Right kidney (tissue), 1 donor: ENCODE results near the gene SPEG.

Source experiments
- DNase-seq: peaks from one replicate; pipeline ENCODE4 v3.0.0-alpha.2; 2016

SPEG gene

GRCh38 chr2:219443016-219443696 lies 8.5 kb downstream of the SPEG start:
- DNase-seq, result no peak

- no peak for DNase-seq
Observed at GRCh38 chr2:219443697-219444023, 9.0 kb downstream of the SPEG start.

- no peak for DNase-seq
Observed at GRCh38 chr2:219444566-219445091, 10.0 kb downstream of the SPEG start.

GRCh38 chr2:219445220-219445640 lies 10.6 kb downstream of the SPEG start:
- no peak for DNase-seq

GRCh38 chr2:219446101-219446504 lies 11.5 kb downstream of the SPEG start:
- no peak for DNase-seq

- DNase-seq, result no peak
Observed at GRCh38 chr2:219446689-219447088, 12.0 kb downstream of the SPEG start.

GRCh38 chr2:219447242-219448098 lies 12.8 kb downstream of the SPEG start:
- DNase-seq, result no peak

- peak; percentile 78 for DNase-seq
Observed at GRCh38 chr2:219448099-219448775, 13.6 kb downstream of the SPEG start.

GRCh38 chr2:219448776-219449341 lies 14.2 kb downstream of the SPEG start:
- DNase-seq, result no peak

GRCh38 chr2:219449609-219450008 lies 15.0 kb downstream of the SPEG start:
- no peak for DNase-seq

- DNase-seq, result no peak
Observed at GRCh38 chr2:219451661-219452360, 17.2 kb downstream of the SPEG start.

- no peak for DNase-seq
Observed at GRCh38 chr2:219452361-219453317, 18.0 kb downstream of the SPEG start.

GRCh38 chr2:219453671-219454590 lies 19.3 kb downstream of the SPEG start:
- DNase-seq, result no peak

GRCh38 chr2:219455581-219455980 lies 20.9 kb downstream of the SPEG start:
- no peak for DNase-seq

GRCh38 chr2:219457784-219458369 lies 23.2 kb downstream of the SPEG start:
- no peak for DNase-seq

GRCh38 chr2:219458996-219459395 lies 24.4 kb downstream of the SPEG start:
- no peak for DNase-seq

GRCh38 chr2:219459460-219460311 lies 25.0 kb downstream of the SPEG start:
- peak; percentile 44 for DNase-seq

GRCh38 chr2:219460424-219460926 lies 25.8 kb downstream of the SPEG start:
- DNase-seq, result peak; percentile 57
